ENCODE data around the gene FN3KRP.

- TF ChIP-seq REST (IDR thresholded peaks at IDR 0.05) (no peak), ZBTB33 (IDR thresholded peaks at IDR 0.05) (peak; percentile 92)
Measured at GRCh38 chr17:82740906-82741759, 24.6 kb downstream of the FN3KRP start.

Measured in liver (tissue), 1 donor.